ENCODE results near the gene PNPT1.
"Not testable (repeated sequence)": the region's sequence is repeated elsewhere in the genome, so short reads cannot be mapped to it uniquely, and the experiment has no call there.

PNPT1 gene

DNA sequence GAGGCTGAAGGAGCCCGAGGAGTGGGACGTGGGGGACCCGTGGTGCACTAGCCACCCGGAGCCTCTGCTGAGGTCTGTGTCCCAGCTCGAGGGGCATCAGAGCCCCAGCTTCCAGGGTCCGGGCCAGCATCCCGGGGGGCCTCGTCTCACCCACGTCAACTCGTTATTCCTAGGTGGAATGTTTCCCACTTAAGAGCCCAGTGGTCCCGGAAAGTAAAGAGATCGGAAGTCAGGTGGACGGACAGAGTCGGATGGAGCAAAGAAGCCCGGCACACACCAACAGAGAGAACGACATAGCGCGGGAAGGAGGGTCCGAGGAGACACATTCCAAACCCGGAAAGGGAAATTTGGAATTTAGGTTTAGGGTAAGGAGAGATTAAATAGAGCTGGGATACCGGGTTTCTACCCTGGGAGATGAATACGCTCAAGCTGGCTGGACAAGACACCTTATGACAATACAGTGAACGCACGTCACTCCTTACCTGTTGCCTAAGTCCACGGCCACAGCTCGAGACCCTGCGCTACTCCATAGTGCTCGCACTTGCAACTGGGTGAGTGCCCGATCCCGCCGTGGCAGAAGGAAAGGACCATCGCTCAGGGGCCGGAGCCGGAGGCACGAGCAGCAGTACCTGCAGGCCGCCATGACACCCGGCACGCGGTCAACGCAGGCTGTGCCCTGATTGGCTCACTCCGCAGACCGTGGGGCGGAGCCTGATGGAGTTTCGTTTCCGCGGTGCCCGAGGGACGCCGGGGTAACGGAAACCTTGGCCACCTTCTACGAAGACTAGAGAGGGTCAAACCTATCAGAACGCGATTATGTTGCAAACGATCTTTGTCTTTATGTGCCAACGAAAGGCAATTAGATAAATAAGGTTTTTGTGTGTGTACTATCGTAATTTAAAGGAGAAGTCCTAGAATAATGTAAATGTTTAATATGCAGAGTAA is at the start of gene PNPT1:
PNPT1 (minus strand) TSS at position 664 of the 945 bp plus-strand sequence; CDS start at position 643, 21 bp downstream.
- DNase-seq (ENCODE audit: extremely low spot score, insufficient read length, low read depth) (peak; percentile 98), FAIRE-seq (peak; percentile 100)

DNA sequence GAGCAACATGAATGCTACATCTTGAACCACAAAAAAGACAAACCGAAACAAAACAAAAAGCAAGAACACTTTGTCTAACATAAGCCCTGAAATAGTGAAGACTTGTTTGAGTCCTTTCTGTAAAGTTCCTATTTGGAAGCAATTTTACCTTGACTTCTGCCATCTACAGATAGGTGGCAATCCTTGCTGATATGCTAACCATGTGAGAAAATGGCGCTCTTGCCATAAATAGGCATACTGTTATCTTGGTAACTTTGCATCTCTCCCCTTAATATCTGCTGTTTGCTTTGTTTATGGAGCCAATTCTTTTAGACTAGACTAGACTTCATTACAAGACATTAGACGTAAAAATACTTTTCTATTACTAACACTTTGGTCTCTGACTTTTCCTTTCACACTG is 49.4 kb upstream of the PNPT1 start:
- DNase-seq (ENCODE audit: extremely low spot score, insufficient read length, low read depth) (no peak), FAIRE-seq (no peak)

DNA sequence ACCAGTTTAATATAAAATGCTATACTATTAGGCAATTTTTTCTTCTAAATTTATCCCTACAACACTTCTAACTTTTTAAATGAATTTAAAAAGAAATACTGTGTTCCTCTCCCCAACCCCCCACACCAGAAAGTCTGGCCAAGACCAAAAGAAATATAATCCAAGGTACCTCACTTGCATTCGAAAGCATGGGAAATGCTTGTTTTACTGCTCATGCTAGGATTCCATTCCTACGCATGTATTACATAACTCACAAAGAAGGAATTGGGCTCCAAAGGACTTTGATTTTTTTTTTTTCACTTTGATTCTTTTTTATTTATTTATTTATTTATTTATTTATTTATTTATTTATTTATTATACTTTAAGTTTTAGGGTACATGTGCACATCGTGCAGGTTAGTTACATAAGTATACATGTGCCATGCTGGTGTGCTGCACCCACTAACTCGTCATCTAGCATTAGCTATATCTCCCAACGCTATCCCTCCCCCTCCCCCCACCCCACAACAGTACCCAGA is 42.4 kb upstream of the PNPT1 start:
- FAIRE-seq: not testable (repeated sequence)

DNA sequence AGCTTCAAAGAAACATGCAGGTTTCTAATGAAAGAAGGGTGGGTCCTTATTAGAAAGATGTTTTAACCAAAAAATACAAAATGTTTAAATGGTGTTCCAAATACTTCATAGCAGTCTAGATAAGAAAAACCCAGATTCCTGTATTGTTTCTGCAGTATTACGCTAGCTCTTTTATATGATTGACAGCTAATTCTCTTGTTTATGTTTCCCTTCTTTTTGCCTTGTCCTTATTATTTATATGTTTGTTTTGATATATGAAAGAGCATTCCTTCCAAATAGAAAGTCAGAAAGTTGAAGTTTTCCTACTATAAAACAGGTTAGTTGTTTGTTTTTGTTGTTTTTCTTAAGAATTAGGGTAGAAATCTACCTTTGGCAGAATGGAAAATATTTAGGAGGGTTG is 41.1 kb upstream of the PNPT1 start:
- FAIRE-seq (no peak), DNase-seq (ENCODE audit: extremely low spot score, insufficient read length, low read depth) (no peak)

More for the DNA sequence above, 42.4 kb upstream of the PNPT1 start:
- DNase-seq (ENCODE audit: extremely low spot score, insufficient read length, low read depth): not testable (repeated sequence)

DNA sequence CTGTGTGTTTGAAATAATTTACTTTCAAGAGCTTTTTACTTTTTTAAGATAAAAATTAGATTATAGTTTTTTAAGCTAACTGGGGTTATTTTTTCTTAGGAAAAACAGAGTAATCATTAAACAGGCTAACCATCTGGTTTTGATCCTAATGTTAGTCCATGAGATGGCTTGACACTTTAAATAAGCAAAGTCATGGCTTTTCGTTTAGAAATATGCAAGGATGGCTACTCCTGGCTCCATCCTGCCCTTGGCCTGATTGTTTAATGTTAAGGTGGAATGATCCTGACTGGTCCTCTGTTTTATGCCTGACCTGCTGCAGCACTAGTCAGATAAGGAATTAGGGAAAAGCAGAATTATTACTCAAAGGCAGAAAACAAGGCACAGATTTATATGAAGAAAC is 39.7 kb upstream of the PNPT1 start:
- DNase-seq (ENCODE audit: extremely low spot score, insufficient read length, low read depth) (no peak), FAIRE-seq (no peak)

DNA sequence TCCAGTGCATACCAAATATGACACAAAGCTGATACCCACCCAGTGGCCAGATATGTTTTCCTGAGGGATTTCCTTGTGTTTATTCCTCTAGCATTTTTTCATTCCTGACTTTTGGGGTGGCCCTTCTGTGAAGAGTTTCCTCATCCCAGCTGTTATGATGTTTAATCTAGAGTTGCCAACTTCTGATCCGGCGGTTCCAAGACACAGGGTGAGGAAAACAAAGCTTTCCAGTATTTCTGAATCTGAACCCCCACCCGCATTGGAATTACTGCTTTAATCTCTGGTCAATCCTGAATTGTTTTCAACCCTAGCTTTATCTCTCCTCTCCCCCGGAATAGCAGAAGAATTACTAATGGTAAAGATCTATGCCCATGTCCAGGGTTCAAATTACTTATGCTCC is 39.2 kb upstream of the PNPT1 start:
- DNase-seq (ENCODE audit: extremely low spot score, insufficient read length, low read depth): no peak
- no peak for FAIRE-seq

DNA sequence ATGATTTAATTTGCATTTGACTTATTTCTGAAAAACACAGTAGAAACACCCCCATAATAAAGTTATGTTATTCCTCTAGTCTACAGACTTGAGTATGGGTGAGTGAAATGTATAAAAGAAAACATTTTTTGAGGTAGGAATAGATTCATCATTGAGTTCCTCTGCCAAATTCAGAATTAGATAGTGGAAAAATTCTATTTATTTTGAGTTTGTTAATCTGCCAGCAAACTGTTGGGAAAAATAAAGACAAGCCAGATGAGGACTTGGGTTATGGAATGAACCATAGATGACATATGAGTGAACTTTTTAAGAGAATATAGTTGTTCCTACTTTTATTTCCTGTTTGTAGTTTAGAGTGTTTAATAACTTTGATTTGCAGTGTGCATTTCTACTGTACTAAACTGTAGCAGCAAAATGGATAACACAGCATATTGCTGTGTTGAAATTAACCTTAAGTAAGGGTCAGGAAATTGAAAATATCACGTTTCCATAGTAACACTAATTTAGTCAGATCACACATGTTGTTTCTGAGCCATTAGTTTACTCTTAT is 35.6 kb upstream of the PNPT1 start:
- FAIRE-seq (no peak), DNase-seq (ENCODE audit: extremely low spot score, insufficient read length, low read depth) (no peak)

DNA sequence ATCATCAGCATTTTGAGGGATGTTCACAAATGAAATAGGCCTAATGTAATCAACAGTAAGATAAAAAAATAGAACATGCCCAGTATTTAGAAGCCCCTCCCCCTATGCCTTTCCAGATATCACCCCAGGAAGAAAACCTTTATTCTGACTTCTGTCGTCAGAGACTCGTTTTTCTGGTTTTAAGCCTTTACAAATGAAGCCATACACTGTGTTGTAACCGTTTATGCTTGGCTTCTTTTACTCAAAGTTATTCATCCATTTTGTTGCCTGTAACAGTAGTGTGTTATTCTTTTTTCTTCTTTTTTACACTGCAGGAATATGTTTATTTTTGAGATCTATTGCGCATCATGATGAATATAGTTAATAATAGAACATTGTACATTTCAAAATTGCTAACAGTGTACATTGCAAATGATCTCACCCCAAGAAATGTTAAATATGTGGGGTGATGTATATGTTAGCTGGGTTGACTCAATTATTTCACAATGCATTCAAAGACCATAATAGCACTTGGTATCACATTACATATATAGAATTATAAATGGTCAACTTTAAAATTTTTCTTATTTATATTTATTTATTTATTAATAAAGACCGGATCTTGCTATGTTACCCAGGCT is 28.1 kb upstream of the PNPT1 start:
- DNase-seq (ENCODE audit: extremely low spot score, insufficient read length, low read depth) (no peak), FAIRE-seq (no peak)

DNA sequence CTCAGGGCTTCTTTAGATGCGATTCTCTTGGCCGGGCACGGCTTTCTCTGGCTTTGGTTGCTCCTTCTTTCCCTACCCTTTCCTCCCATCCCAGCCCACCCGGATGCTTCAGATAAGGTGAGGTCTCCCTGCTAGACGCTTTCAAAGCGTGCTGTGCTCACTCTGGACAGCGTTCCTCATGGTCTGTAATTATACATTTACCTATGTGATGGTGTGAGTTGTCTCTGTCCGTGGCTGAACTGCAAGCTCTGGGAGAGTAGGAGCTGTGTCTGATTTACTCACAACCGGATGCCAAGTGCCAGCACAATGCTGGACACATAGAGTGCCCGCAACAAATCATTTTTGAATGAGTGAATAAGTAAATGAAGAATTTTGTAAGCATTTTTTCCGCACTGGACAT is 26.8 kb upstream of the PNPT1 start:
- DNase-seq (ENCODE audit: extremely low spot score, insufficient read length, low read depth) (no peak), FAIRE-seq (no peak)

DNA sequence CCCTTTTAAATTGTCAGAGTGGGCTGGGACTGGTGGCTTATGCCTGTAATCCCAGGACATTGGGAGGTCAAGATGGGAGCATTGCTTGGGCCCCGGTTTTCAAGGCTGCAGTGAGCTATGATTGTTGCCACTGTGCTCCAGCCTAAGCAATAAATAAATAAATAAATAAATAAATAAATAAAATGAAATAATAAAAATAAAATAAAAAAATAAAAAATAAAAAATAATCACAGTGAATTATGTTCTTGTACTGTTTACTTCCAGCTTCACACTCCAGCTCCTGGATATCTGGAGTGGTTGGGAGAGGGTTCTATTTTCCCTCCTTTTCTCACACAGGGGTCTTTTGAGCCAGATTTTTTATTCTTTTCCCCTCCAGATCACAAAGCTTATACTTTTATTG is 26.2 kb upstream of the PNPT1 start:
- no peak for FAIRE-seq
- no peak for DNase-seq (ENCODE audit: extremely low spot score, insufficient read length, low read depth)

DNA sequence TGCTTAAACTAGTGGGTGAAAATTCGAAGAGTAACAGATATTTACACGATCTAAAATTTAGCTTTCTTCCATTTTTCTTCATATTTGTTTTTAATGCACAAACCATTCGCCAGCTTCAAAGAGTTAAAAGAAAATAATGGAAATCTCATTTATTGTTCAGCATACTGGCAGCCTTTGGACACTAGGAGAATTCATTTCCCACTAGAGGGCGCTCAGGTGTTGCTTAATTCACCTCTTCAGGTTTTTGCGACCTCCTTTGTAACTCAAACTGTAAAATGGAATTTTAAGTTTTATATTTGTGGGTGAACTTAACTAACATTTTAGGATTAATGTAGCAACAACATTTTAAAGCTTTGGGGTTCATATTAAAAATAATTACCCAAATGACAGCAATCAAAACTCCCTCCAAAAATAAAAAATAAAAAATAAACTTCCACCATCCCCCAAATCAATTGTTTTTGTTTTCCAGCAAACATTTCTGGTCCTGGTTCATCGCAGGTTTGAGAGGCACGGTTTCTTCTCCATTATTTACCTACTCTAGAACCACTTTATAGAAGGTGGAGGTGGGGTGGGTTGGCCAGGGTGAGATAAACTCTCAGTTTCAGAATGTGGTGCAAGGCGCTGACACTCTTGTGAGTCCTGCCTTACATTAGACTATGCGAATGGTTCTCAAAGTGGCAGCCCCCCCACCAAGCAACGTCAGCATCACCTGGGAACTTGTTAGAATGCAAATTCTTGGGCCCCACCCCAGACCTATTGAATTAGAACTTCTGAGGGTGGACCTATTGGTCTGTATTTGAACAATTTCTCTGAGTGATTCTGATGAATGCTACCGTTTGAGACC is 24.7 kb upstream of the PNPT1 start:
- FAIRE-seq (peak; percentile 71), DNase-seq (ENCODE audit: extremely low spot score, insufficient read length, low read depth) (peak; percentile 17)

DNA sequence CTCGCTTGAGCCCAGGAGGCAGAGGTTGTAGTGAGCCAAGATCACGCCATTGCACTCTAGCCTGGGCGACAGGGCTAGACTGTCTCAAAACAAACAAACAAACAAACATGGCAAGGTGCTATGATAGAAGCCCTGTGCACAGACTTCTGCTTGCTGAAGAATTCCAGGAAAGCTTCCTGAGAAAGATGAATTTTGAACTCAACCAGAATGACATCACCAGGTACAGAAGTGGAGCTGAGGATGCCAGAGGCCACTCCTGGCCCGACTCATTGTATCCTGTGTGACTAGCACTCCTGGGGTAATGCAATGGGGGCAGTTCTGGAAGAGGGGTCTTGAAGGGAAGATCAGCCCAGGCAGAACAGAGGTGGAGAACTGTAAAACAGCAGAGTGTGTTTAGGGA is 22.0 kb upstream of the PNPT1 start:
- FAIRE-seq (no peak), DNase-seq (ENCODE audit: extremely low spot score, insufficient read length, low read depth) (no peak)

DNA sequence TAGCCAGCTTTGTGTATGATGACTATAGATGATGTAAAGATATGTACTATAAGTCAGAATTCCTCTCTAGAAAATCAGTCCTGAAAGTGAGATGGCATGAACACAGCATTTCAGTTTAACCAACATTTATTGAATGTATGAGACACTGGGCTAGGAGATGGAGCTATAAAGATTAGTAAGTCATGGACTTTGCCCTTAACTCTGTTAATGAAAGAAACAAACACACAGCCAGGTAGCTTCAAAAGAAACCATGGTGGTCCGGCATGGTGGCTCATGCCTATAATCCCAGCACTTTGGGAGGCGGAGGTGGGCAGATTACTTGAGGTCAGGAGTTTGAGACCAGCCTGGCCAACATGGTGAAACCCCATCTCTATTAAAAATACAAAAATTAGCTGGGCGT is 21.5 kb upstream of the PNPT1 start:
- not testable (repeated sequence) for DNase-seq (ENCODE audit: extremely low spot score, insufficient read length, low read depth); FAIRE-seq

DNA sequence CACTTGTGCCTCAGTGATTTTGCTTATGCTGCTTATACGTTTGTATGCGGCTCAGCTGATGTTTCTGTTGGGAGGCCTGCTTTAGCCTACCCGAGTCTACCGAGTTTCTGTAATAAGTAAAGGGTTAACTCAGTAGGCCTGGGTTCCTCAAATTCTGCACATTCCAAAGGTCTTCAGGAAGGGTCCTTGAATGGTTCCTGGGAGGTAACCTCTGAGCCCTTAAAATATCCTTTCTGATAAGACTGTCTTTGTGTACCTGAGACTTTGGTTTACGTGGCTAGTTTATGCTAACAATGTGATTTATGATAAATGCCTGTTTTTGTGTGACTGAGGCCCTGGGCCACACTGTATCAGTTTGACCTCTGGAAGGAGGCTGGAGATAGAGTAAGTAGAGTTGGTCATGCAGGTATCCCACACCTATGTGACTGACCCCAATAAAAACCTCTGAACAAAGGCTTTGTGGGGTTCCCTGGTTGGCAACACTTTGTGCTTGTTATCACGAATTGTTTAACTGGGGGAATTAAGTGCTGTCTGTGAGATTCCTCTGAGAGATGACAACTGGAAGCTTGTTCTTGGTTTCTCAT is 18.9 kb upstream of the PNPT1 start:
- DNase-seq (ENCODE audit: extremely low spot score, insufficient read length, low read depth): no peak
- FAIRE-seq: no peak

DNA sequence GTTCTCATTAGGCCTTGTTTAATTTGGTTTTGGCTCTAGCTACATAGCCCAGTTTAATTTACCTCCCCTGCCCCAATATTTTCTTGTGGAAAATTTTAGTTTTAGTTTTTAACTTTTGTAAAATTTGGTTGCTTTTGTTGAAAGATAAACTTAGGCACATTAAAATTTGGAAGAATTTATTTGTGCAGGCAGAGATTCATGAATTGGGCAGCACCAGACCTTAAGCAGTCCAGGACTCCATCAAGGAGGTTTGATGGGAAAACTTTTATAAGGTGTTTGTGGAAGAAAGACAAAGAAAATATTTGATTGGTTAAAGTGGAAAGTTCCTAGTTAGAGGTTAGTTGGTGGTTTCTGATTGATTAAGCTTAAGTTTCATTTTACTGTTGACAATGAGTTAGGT is 16.4 kb upstream of the PNPT1 start:
- no peak for DNase-seq (ENCODE audit: extremely low spot score, insufficient read length, low read depth)
- FAIRE-seq: no peak

DNA sequence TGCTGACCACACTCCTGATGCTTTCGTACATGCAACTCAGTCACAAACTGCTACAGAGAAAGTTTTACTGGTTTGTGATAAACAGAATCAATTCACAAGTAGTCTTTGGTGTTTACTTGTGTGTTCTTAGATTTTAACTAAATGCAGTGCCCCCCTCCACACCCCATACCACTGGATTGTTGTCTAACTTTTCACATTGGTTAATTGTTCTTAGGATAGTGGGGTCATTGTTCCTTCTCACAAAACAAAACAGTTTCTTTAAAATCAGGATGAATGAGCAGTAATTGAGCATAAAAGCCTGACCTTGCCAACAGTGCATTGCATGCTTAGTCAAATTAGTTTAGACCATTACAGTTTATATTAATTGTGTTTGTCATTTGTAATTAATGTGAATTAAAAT is 14.1 kb upstream of the PNPT1 start:
- no peak for DNase-seq (ENCODE audit: extremely low spot score, insufficient read length, low read depth)
- no peak for FAIRE-seq

DNA sequence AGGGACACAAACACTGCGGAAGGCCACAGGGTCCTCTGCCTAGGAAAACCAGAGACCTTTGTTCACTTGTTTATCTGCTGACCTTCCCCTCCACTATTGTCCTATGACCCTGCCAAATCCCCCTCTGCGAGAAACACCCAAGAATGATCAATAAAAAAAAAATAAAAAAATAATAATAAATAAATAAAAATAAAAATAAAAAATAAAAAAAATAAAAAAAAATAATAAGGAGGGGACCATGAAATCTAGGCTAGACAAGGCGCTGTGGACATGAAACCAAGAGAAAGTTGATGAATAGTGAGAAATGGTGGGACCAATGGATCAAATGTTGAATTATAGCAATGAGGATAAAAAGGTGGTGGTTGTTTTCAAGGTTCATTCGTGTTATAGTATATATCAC is 12.6 kb upstream of the PNPT1 start:
- DNase-seq (ENCODE audit: extremely low spot score, insufficient read length, low read depth); FAIRE-seq: not testable (repeated sequence)

DNA sequence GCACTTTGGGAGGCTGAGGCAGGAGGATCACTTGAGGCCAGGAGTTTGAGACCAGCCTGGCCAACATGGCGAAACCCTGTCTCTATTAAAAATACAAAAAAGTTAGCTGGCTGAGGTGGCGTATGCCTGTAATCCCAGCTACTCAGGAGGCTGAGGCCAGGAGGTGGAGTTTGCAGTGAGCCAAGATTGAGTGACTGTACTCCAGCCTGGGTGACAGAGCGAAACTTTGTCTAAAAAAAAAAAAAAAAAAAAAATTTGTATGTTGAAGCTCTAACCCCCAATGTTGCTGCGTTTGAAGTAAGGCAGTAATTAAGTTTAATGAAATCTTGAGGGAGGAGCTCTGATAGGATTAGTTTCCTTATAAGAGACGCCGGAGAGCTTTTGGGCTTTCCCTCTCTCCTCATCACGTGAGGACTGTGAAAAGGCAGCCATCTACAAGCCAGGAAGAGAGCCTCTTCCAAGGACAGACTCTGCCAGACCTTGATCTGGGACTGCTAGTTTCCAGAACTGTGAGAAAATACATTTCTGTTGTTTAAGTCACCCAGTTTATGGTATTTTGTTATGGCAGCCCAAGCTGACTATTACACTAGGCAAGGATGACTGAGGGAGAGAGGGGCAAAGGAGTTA is 11.5 kb upstream of the PNPT1 start:
- no peak for FAIRE-seq
- no peak for DNase-seq (ENCODE audit: extremely low spot score, insufficient read length, low read depth)

DNA sequence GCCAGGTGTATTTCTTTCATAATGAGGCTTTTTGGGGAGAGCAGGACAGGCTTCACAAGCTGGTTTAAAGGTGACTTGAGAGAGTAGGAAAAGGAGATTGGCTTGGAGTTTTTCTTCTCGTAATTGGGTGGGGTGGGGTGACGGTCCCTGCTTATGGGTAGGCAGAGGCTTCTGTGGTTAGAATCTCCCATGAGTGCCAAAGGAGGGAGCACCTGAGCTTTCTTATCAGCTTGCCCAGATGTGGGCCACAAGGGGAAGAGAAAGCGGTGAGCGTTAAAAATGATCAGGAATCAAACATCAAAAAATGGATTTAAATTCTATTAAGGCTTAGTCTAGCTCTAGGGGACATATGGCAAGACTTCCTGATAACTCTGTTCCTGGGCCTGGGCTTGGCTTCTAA is 9.7 kb upstream of the PNPT1 start:
- no peak for DNase-seq (ENCODE audit: extremely low spot score, insufficient read length, low read depth)

More for the DNA sequence above, 9.7 kb upstream of the PNPT1 start:
- no peak for FAIRE-seq
